Suprapubic skin (tissue), 4 donors: ENCODE measurements around the gene MBLAC1. TPM values are rescaled to one million over a fixed set of nuclear protein-coding genes. Genes with fewer than 3 reads are reported as not detected.

Experiments
- DNase-seq, 2 donors: peaks; one replicate each; pipeline ENCODE4 v3.0.0-alpha.2; 2019; ENCODE audit warnings: low spot score in 2 of 2
- H3K27ac ChIP-seq: fragments of 200-600 bp; sonication (generic); one replicate; pipeline ENCODE4 v1.5.1; 2019
- H3K27me3 ChIP-seq: fragments of 200-600 bp; sonication (generic); one replicate; pipeline ENCODE4 v1.5.1; 2019
- H3K36me3 ChIP-seq: fragments of 200-600 bp; sonication (generic); one replicate; pipeline ENCODE4 v1.5.1; 2019
- H3K4me1 ChIP-seq: fragments of 200-600 bp; sonication (generic); one replicate; pipeline ENCODE4 v1.5.1; 2019
- H3K4me3 ChIP-seq: fragments of 200-600 bp; sonication (generic); one replicate; pipeline ENCODE4 v1.5.1; 2019; ENCODE audit warnings: mild to moderate bottlenecking
- H3K9me3 ChIP-seq: fragments of 200-600 bp; sonication (generic); one replicate; pipeline ENCODE4 v1.5.1; 2019
- EP300 ChIP-seq: sonication (generic); formaldehyde crosslinking; IDR thresholded peaks from one replicate; pipeline ENCODE4 v1.6.1; 2017; ENCODE audit warnings: antibody characterized with exemption
- POLR2A ChIP-seq, 2 donors: fragments of 450-650 bp; IDR thresholded peaks; one replicate each; pipeline ENCODE4 v1.6.1; 2017; ENCODE audit warnings: antibody characterized with exemption in 2 of 2, mild to moderate bottlenecking in 2 of 2, moderate library complexity in 2 of 2
- POLR2AphosphoS5 ChIP-seq, 3 donors: sonication (generic); formaldehyde crosslinking; IDR thresholded peaks; one replicate each; pipeline ENCODE4 v1.6.1; 2017; ENCODE audit warnings: antibody characterized with exemption in 3 of 3
- WGBS: methylation state at CpG from one replicate; pipeline ENCODE4 v1.1.5; 2018; 5-methylcytosine and 5-hydroxymethylcytosine counted together
- total RNA-seq, 4 donors: library from RNA; depleted of rRNA; stranded (reverse); fragments of >200 nt; gene quantifications; one replicate each; pipeline ENCODE4 v1.1.0, GENCODE V29; 2016
- TF ChIP-seq, protein P1 (sequence below), 2 donors: fragments of 200-600 bp in 1 of 2; fragments of 450-650 bp in 1 of 2; sonication (generic) in 1 of 2; IDR thresholded peaks; one replicate each; pipeline ENCODE4 v1.5.1; 2016 to 2019; ENCODE audit warnings: antibody characterized with exemption in 2 of 2, mild to moderate bottlenecking in 1 of 2, moderate library complexity in 1 of 2

MBLAC1 gene
- total RNA-seq, 4 donors from 2014 or later = 2.6 to 6.2 (median 3.6) TPM

- no peak for DNase-seq
These were observed 27.2 kb downstream of the MBLAC1 start for GRCh38 chr7:100153708-100154535.

GRCh38 chr7:100154651-100155491 is 28.1 kb downstream of the MBLAC1 start:
- Histone ChIP-seq H3K27ac (no peak overlapping the region), H3K36me3 (peaks cover 40% of the 10 kb centered on the region), H3K27me3 (no peaks in the 10 kb centered on the region), H3K4me1 (peaks cover 58% of the 10 kb centered on the region), H3K9me3 (no peaks in the 10 kb centered on the region), H3K4me3 (no peak overlapping the region)
- TF ChIP-seq, protein P1, sequence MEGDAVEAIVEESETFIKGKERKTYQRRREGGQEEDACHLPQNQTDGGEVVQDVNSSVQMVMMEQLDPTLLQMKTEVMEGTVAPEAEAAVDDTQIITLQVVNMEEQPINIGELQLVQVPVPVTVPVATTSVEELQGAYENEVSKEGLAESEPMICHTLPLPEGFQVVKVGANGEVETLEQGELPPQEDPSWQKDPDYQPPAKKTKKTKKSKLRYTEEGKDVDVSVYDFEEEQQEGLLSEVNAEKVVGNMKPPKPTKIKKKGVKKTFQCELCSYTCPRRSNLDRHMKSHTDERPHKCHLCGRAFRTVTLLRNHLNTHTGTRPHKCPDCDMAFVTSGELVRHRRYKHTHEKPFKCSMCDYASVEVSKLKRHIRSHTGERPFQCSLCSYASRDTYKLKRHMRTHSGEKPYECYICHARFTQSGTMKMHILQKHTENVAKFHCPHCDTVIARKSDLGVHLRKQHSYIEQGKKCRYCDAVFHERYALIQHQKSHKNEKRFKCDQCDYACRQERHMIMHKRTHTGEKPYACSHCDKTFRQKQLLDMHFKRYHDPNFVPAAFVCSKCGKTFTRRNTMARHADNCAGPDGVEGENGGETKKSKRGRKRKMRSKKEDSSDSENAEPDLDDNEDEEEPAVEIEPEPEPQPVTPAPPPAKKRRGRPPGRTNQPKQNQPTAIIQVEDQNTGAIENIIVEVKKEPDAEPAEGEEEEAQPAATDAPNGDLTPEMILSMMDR (IDR thresholded peaks at IDR 0.05) = no peak
- TF ChIP-seq POLR2A (IDR thresholded peaks at IDR 0.05) = no peak
- TF ChIP-seq POLR2AphosphoS5 (IDR thresholded peaks at IDR 0.05) = no peak
- TF ChIP-seq EP300 = no peak
- no peak for DNase-seq
- 70% methylated on average over 9 of the region's 30 CpGs for WGBS

More at GRCh38 chr7:100153708-100154535, 27.2 kb downstream of the MBLAC1 start:
- Histone ChIP-seq H3K4me1 (peaks cover 63% of the 10 kb centered on the region), H3K4me3 (no peak overlapping the region), H3K27me3 (no peaks in the 10 kb centered on the region), H3K36me3 (peaks cover 40% of the 10 kb centered on the region), H3K9me3 (no peaks in the 10 kb centered on the region), H3K27ac (peak overlapping the region; percentile 18)
- WGBS = 50% methylated on average over 5 of the region's 16 CpGs
- TF ChIP-seq, protein P1 (IDR thresholded peaks at IDR 0.05) = no peak
- TF ChIP-seq POLR2AphosphoS5 (IDR thresholded peaks at IDR 0.05) = no peak
- TF ChIP-seq POLR2A (IDR thresholded peaks at IDR 0.05) = no peak
- no peak for TF ChIP-seq EP300

GRCh38 chr7:100155553-100156317 is 29.0 kb downstream of the MBLAC1 start:
- Histone ChIP-seq H3K27me3 (no peaks in the 10 kb centered on the region), H3K36me3 (peaks cover 40% of the 10 kb centered on the region), H3K27ac (no peak overlapping the region), H3K4me1 (peaks cover 49% of the 10 kb centered on the region), H3K4me3 (no peak overlapping the region), H3K9me3 (no peaks in the 10 kb centered on the region)
- 79% methylated on average over 20 of the region's 20 CpGs for WGBS
- TF ChIP-seq, protein P1 (IDR thresholded peaks at IDR 0.05) = no peak
- TF ChIP-seq POLR2AphosphoS5 (IDR thresholded peaks at IDR 0.05) (no peak), POLR2A (IDR thresholded peaks at IDR 0.05) (no peak), EP300 (no peak)
- no peak for DNase-seq

- Histone ChIP-seq H3K4me1 (peaks cover 49% of the 10 kb centered on the region), H3K4me3 (no peak overlapping the region), H3K9me3 (no peaks in the 10 kb centered on the region), H3K27ac (no peak overlapping the region), H3K27me3 (no peaks in the 10 kb centered on the region), H3K36me3 (peaks cover 40% of the 10 kb centered on the region)
- 76% methylated on average over 16 of the region's 16 CpGs for WGBS
- TF ChIP-seq, protein P1 (IDR thresholded peaks at IDR 0.05) = no peak
- no peak for DNase-seq
These were observed 29.7 kb downstream of the MBLAC1 start for GRCh38 chr7:100156331-100157068.
